Measurements from ENCODE around the gene AQP1. TPM values are rescaled to one million over a fixed set of nuclear protein-coding genes. Genes with fewer than 3 reads are reported as not detected.

The AQP1 gene
- total RNA-seq, 1 donor: 25.0 TPM

GRCh38 chr7:30913821-30914515, 2.3 kb downstream of the AQP1 start:
- no peak overlapping the region for H3K4me3 ChIP-seq (ENCODE audit: low read depth, low read length)
- no peak for DNase-seq (ENCODE audit: low read depth)
- TF ChIP-seq, protein P1, sequence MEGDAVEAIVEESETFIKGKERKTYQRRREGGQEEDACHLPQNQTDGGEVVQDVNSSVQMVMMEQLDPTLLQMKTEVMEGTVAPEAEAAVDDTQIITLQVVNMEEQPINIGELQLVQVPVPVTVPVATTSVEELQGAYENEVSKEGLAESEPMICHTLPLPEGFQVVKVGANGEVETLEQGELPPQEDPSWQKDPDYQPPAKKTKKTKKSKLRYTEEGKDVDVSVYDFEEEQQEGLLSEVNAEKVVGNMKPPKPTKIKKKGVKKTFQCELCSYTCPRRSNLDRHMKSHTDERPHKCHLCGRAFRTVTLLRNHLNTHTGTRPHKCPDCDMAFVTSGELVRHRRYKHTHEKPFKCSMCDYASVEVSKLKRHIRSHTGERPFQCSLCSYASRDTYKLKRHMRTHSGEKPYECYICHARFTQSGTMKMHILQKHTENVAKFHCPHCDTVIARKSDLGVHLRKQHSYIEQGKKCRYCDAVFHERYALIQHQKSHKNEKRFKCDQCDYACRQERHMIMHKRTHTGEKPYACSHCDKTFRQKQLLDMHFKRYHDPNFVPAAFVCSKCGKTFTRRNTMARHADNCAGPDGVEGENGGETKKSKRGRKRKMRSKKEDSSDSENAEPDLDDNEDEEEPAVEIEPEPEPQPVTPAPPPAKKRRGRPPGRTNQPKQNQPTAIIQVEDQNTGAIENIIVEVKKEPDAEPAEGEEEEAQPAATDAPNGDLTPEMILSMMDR (IDR thresholded peaks at IDR 0.05; ENCODE audit: insufficient read depth, low read depth, low read length): no peak

DNA sequence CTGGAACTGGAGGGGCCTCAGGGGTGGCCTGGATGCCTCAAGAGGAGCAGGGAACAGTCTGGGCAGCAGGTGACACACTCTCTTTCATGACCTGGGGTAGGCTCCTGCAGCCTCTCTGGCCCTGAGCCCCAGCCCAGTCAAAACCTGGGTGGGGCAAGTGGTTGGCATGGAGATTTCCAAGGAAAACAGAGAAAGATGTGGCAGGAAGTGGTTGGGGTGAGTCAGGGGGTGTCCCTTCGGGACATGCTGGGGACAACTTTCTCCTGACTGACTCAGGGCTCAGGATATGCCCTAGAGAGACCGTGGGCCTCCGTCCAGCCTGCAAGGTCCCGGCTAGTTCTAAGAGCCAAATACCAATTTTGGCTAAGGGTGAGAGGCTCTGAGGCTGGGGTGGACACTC, 2.9 kb downstream of the AQP1 start:
- peak; percentile 34 for DNase-seq (ENCODE audit: low read depth)
- TF ChIP-seq, protein P1 (IDR thresholded peaks at IDR 0.05; ENCODE audit: insufficient read depth, low read depth, low read length): no peak
- no peak overlapping the region for H3K4me3 ChIP-seq (ENCODE audit: low read depth, low read length)

- DNase-seq (ENCODE audit: low read depth): peak; percentile 42
- TF ChIP-seq, protein P1 (IDR thresholded peaks at IDR 0.05; ENCODE audit: insufficient read depth, low read depth, low read length): no peak
Observed at GRCh38 chr7:30915005-30915601, 3.5 kb downstream of the AQP1 start.

DNA sequence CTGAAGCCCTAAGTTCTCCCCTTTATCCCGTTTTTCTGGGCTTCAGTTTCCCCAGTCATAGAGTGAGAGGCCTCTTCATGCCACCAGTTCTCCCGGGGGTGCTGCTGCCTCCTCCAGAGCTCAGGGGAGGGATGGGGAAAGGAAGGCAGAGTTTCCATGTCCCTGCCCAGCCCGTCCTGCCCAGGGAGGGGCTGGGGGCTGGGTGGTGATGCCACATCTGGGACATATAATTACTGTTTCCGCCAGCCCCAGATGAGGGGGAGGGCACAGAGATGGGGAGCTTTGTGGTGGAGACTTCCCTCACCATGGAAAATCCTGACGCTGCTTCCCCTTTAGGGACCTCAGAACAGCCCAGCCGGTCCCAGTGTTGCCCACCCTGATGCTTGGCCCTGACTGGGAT, 4.1 kb downstream of the AQP1 start:
- no peak overlapping the region for H3K4me3 ChIP-seq (ENCODE audit: low read depth, low read length)
- no peak for DNase-seq (ENCODE audit: low read depth)
- TF ChIP-seq, protein P1 (IDR thresholded peaks at IDR 0.05; ENCODE audit: insufficient read depth, low read depth, low read length): no peak

More at GRCh38 chr7:30915005-30915601, 3.5 kb downstream of the AQP1 start:
- H3K4me3 ChIP-seq (ENCODE audit: low read depth, low read length): no peak overlapping the region

- TF ChIP-seq, protein P1 (IDR thresholded peaks at IDR 0.05; ENCODE audit: insufficient read depth, low read depth, low read length): no peak
- no peak for DNase-seq (ENCODE audit: low read depth)
- H3K4me3 ChIP-seq (ENCODE audit: low read depth, low read length): no peak overlapping the region
Observed at GRCh38 chr7:30916255-30916654, 4.6 kb downstream of the AQP1 start.

DNA sequence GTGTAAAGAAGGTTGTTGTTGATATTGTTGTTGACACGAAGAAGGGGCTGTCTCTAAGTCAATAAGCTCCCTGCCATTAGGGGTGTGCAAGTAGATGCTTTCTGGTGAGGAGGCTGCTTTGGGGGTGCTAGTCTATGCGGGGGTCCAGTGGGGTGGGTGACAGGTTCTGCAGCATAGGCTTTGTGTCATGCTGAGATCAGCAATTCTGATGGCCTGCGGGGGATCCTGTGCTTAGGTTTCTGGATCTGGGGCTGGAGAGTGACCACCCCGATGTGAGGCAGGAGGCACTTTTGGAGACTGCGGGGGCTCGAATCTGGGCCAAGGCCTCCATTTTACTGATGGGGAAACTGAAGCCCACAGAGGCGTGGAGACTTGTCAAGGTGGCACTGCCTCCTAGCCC, 5.1 kb downstream of the AQP1 start:
- TF ChIP-seq, protein P1 (IDR thresholded peaks at IDR 0.05; ENCODE audit: insufficient read depth, low read depth, low read length): no peak
- no peak overlapping the region for H3K4me3 ChIP-seq (ENCODE audit: low read depth, low read length)
- no peak for DNase-seq (ENCODE audit: low read depth)

Data from fibroblast of villous mesenchyme (primary cell).